ENCODE data around the gene CHADL. TPM values are rescaled to one million over a fixed set of nuclear protein-coding genes. Genes with fewer than 3 reads are reported as not detected.

CHADL gene
- total and polyA plus RNA-seq, 2 experiments from 2014 or later: 1.6 TPM; not detected in 1

GRCh38 chr22:41242396-41243117 is 1.8 kb upstream of the CHADL start (continued):
- TF ChIP-seq ZNF114 (CRISPR knock-in tag; IDR thresholded peaks at IDR 0.05) (no peak), JUNB (IDR thresholded peaks at IDR 0.05; ENCODE audit: unreplicated experiment) (no peak), EZH2 (IDR thresholded peaks at IDR 0.05; ENCODE audit: low read depth, unreplicated experiment) (no peak)

- Histone ChIP-seq H3K9me2 (ENCODE audit: insufficient read depth) (no peaks in the 10 kb centered on the region), H3K36me3 (ENCODE audit: insufficient read depth) (no peaks in the 10 kb centered on the region; the same call in 1 of the 2 replicates), H4K20me1 (replicated peaks; ENCODE audit: insufficient read depth) (no peaks in the 10 kb centered on the region; the same call in 1 of the 2 replicates), H3K4me1 (ENCODE audit: insufficient read depth) (peaks cover 3% of the 10 kb centered on the region), H3K27ac (ENCODE audit: low read depth) (no peak overlapping the region), H3K79me2 (replicated peaks; ENCODE audit: insufficient read depth) (no peaks in the 10 kb centered on the region), H3K4me2 (no peak overlapping the region), H3K27me3 (ENCODE audit: insufficient read depth) (no peaks in the 10 kb centered on the region), H2AFZ (no peak overlapping the region), H3K4me3 (no peak overlapping the region), H3F3A (replicated peaks; ENCODE audit: low read depth) (peaks cover 39% of the 10 kb centered on the region)
- DNase-seq (ENCODE audit: low spot score) (no peak), ATAC-seq (no peak)
- Mint-ChIP-seq H3K4me1 (peaks cover 9% of the 10 kb centered on the region), H3K36me3 (ENCODE audit: low read depth) (peaks cover 17% of the 10 kb centered on the region; the same call in 2 of the 3 replicates), H3K27me3 (ENCODE audit: insufficient read depth, low read depth, poor library complexity) (peaks cover 18% of the 10 kb centered on the region), H3K27ac (no peak overlapping the region), H3K4me3 (no peak overlapping the region), H3K9me3 (no peaks in the 10 kb centered on the region)
- TF ChIP-seq, protein P1, sequence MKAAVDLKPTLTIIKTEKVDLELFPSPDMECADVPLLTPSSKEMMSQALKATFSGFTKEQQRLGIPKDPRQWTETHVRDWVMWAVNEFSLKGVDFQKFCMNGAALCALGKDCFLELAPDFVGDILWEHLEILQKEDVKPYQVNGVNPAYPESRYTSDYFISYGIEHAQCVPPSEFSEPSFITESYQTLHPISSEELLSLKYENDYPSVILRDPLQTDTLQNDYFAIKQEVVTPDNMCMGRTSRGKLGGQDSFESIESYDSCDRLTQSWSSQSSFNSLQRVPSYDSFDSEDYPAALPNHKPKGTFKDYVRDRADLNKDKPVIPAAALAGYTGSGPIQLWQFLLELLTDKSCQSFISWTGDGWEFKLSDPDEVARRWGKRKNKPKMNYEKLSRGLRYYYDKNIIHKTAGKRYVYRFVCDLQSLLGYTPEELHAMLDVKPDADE (IDR thresholded peaks at IDR 0.05): no peak
- TF ChIP-seq NANOG (IDR thresholded peaks at IDR 0.05; ENCODE audit: borderline replicate concordance) (no peak), EZH2phosphoT487 (IDR thresholded peaks at IDR 0.05; ENCODE audit: unreplicated experiment) (no peak), ZNF114 (CRISPR knock-in tag; IDR thresholded peaks at IDR 0.05) (no peak), STAT1 (IDR thresholded peaks at IDR 0.05; ENCODE audit: unreplicated experiment) (no peak), POLR2AphosphoS5 (IDR thresholded peaks at IDR 0.05; ENCODE audit: low read depth) (no peak), CREB1 (CRISPR knock-in tag; IDR thresholded peaks at IDR 0.05; ENCODE audit: low read depth) (no peak), JUNB (IDR thresholded peaks at IDR 0.05; ENCODE audit: unreplicated experiment) (no peak), EZH2 (IDR thresholded peaks at IDR 0.05; ENCODE audit: low read depth, unreplicated experiment) (no peak)
- TF ChIP-seq, protein P2, sequence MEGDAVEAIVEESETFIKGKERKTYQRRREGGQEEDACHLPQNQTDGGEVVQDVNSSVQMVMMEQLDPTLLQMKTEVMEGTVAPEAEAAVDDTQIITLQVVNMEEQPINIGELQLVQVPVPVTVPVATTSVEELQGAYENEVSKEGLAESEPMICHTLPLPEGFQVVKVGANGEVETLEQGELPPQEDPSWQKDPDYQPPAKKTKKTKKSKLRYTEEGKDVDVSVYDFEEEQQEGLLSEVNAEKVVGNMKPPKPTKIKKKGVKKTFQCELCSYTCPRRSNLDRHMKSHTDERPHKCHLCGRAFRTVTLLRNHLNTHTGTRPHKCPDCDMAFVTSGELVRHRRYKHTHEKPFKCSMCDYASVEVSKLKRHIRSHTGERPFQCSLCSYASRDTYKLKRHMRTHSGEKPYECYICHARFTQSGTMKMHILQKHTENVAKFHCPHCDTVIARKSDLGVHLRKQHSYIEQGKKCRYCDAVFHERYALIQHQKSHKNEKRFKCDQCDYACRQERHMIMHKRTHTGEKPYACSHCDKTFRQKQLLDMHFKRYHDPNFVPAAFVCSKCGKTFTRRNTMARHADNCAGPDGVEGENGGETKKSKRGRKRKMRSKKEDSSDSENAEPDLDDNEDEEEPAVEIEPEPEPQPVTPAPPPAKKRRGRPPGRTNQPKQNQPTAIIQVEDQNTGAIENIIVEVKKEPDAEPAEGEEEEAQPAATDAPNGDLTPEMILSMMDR (conservative IDR thresholded peaks at IDR 0.05; ENCODE audit: low read depth in 2 of 2): no peak
Measured at GRCh38 chr22:41241133-41241676, 474 bp upstream of the CHADL start.
